Activated naive CD8-positive, alpha-beta T cell (primary cell): Measurements from ENCODE around the gene PRIM2.
"Not testable (repeated sequence)": the region's sequence is repeated elsewhere in the genome, so short reads cannot be mapped to it uniquely, and the experiment has no call there.

ENCODE experiments used
- H3K27ac Mint-ChIP-seq: one replicate; pipeline ENCODE4 v1.8.0; 2021; ENCODE audit warnings: mixed read lengths
- H3K27me3 Mint-ChIP-seq: one replicate; pipeline ENCODE4 v1.8.0; 2021; ENCODE audit warnings: mixed read lengths
- H3K36me3 Mint-ChIP-seq: one replicate; pipeline ENCODE4 v1.8.0; 2021; ENCODE audit warnings: mixed read lengths
- H3K4me1 Mint-ChIP-seq: one replicate; pipeline ENCODE4 v1.8.0; 2021; ENCODE audit warnings: low read depth, mixed read lengths
- H3K4me3 Mint-ChIP-seq: one replicate; pipeline ENCODE4 v1.8.0; 2021; ENCODE audit warnings: mild to moderate bottlenecking, mixed read lengths
- H3K9me3 Mint-ChIP-seq: one replicate; pipeline ENCODE4 v1.8.0; 2021; ENCODE audit warnings: low read depth, mixed read lengths

Gene PRIM2

DNA sequence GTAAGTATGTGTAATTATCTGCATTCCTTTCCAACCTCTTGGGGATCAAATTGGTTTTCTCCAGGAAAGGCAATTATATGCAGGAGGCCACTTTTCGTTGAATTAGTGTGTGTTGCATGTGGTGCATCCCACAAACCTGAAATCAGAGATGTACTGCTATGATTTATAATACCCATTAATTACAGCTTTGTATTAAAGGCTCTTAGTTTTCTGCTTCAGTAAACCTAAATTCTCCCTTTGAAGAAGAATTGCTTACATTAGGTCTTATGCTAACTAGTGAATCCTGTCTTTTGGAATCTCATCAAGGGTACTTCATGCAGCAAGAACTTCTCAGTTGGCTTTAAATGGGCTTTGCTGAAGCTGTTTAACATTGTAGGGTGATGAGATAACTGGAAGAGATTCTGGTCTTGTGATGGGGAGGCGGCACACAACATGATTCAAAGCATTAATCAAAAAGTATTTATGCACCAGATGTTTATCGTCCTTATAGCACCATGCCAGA lies 155.5 kb downstream of the PRIM2 start:
- not testable (repeated sequence) for H3K4me3 Mint-ChIP-seq, H3K36me3 Mint-ChIP-seq, H3K9me3 Mint-ChIP-seq, H3K4me1 Mint-ChIP-seq, H3K27ac Mint-ChIP-seq, H3K27me3 Mint-ChIP-seq

- not testable (repeated sequence) for H3K27me3 Mint-ChIP-seq, H3K4me3 Mint-ChIP-seq, H3K4me1 Mint-ChIP-seq, H3K36me3 Mint-ChIP-seq, H3K9me3 Mint-ChIP-seq, H3K27ac Mint-ChIP-seq
Measured at GRCh38 chr6:57474862-57475475, 157.5 kb downstream of the PRIM2 start.

- not testable (repeated sequence) for H3K36me3 Mint-ChIP-seq, H3K4me3 Mint-ChIP-seq, H3K4me1 Mint-ChIP-seq, H3K27ac Mint-ChIP-seq, H3K27me3 Mint-ChIP-seq, H3K9me3 Mint-ChIP-seq
Measured at GRCh38 chr6:57475656-57476055, 158.2 kb downstream of the PRIM2 start.

- H3K4me1 Mint-ChIP-seq, H3K4me3 Mint-ChIP-seq, H3K27me3 Mint-ChIP-seq, H3K27ac Mint-ChIP-seq, H3K9me3 Mint-ChIP-seq: not testable (repeated sequence)
- peaks cover 19% of the 10 kb centered on the region for H3K36me3 Mint-ChIP-seq
Measured at GRCh38 chr6:57480194-57480593, 162.8 kb downstream of the PRIM2 start.

DNA sequence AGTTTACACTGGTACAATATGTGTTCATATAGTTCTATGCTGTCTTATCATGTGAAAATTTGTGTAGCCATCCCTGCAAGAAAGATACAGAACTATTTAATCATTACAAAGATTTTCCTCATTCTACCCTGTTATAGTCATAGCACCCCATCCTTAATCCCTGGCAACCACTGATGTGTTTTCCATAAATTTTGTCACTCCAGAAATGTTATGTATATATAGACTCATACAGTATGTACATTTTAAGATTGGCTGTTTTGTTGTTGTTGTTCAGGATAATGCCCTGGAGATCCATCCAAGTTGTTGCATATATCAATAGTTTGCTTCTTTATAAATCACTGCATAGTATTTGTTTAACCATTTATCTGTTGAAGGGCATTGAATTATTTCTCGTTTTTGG lies 163.7 kb downstream of the PRIM2 start:
- peaks cover 20% of the 10 kb centered on the region for H3K36me3 Mint-ChIP-seq
- H3K4me1 Mint-ChIP-seq, result not testable (repeated sequence)

GRCh38 chr6:57482471-57482870 lies 165.0 kb downstream of the PRIM2 start:
- H3K4me3 Mint-ChIP-seq, H3K9me3 Mint-ChIP-seq, H3K27ac Mint-ChIP-seq, H3K4me1 Mint-ChIP-seq, H3K27me3 Mint-ChIP-seq: not testable (repeated sequence)
- H3K36me3 Mint-ChIP-seq, result peaks cover 22% of the 10 kb centered on the region

More for the DNA sequence above, 163.7 kb downstream of the PRIM2 start:
- H3K27me3 Mint-ChIP-seq, H3K9me3 Mint-ChIP-seq, H3K27ac Mint-ChIP-seq, H3K4me3 Mint-ChIP-seq: not testable (repeated sequence)

GRCh38 chr6:57486494-57487081 lies 169.2 kb downstream of the PRIM2 start:
- H3K9me3 Mint-ChIP-seq, H3K4me3 Mint-ChIP-seq, H3K27ac Mint-ChIP-seq, H3K27me3 Mint-ChIP-seq: not testable (repeated sequence)
- Mint-ChIP-seq H3K36me3 (peaks cover 16% of the 10 kb centered on the region), H3K4me1 (peaks cover 11% of the 10 kb centered on the region)

- H3K4me1 Mint-ChIP-seq, H3K27ac Mint-ChIP-seq, H3K9me3 Mint-ChIP-seq, H3K4me3 Mint-ChIP-seq, H3K36me3 Mint-ChIP-seq, H3K27me3 Mint-ChIP-seq: not testable (repeated sequence)
Measured at GRCh38 chr6:57488551-57488950, 171.1 kb downstream of the PRIM2 start.

DNA sequence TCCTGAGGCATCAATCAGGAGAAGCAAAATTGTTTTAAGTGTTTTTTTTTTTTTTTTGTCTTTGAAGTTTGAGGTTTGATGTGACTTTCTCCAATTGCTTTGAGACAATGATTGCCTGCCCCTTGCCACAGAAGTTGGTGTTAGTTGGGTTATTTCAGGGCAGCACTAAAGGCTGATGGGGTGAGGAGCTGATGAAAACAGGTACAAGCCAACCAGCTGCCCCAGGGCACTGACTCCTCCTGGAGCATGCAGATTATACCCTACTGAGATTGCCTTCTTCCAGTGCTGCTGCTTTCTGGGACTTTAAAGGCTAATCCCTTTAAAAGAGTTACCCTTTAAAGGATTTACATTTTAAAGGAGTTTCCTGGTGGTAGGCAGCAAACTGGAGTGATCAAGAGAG lies 172.5 kb downstream of the PRIM2 start:
- not testable (repeated sequence) for H3K9me3 Mint-ChIP-seq, H3K27ac Mint-ChIP-seq, H3K4me1 Mint-ChIP-seq, H3K27me3 Mint-ChIP-seq, H3K4me3 Mint-ChIP-seq
- peaks cover 14% of the 10 kb centered on the region for H3K36me3 Mint-ChIP-seq

GRCh38 chr6:57491795-57492194 lies 174.4 kb downstream of the PRIM2 start:
- not testable (repeated sequence) for H3K27me3 Mint-ChIP-seq, H3K9me3 Mint-ChIP-seq, H3K36me3 Mint-ChIP-seq, H3K27ac Mint-ChIP-seq, H3K4me1 Mint-ChIP-seq, H3K4me3 Mint-ChIP-seq

DNA sequence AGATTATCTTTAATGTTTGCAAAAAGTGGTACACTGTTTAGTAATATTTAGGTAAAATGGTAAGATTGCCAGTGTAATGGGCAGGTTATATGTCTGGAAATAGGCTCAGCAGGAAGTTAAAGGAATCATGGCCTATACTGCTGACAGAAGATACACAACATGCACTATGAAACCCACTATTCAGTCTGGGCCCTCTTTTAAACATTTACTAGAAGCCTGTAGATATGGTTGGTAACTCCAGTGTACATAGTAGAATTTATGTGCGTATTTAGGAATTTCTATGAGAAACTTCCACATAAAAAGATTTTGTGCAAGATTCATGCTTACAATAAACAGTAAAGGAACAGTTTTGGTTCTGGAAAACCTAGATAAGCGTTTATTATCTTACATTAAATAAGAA lies 178.8 kb downstream of the PRIM2 start:
- H3K27me3 Mint-ChIP-seq, H3K4me1 Mint-ChIP-seq, H3K9me3 Mint-ChIP-seq, H3K4me3 Mint-ChIP-seq, H3K27ac Mint-ChIP-seq: not testable (repeated sequence)
- H3K36me3 Mint-ChIP-seq, result peaks cover 15% of the 10 kb centered on the region

DNA sequence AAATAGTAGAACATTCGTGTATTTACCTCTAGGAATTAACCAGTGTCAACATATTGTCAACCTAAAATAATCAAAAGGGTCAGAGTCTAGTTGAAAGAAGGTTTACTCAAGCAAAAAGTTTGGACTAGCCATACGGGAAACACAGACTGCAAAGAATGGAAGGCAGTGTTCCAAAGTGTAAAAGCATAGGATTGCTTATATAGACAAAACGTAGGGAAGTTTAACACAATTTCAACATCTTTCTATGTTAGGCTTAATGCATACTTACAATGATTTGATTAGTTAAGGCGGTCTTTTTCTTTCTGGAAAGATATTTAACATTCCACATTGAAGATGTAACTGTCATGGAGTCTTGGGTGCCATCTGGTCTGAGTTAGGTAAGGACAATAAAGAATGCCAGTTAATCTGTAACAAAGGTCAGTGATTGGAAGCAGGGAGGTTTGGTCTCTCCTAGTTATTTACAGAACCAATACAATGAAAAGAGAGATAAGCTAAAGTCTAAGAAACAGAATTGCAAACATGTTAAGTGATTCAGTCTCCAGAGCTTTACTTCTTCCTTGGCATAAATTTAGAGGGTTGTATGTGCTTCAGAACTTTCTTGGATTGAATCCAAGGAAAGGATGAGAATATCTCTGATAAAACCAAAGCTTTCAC lies 183.1 kb downstream of the PRIM2 start:
- not testable (repeated sequence) for H3K4me1 Mint-ChIP-seq, H3K36me3 Mint-ChIP-seq, H3K27me3 Mint-ChIP-seq, H3K9me3 Mint-ChIP-seq, H3K27ac Mint-ChIP-seq, H3K4me3 Mint-ChIP-seq

- not testable (repeated sequence) for H3K27me3 Mint-ChIP-seq, H3K36me3 Mint-ChIP-seq, H3K4me3 Mint-ChIP-seq, H3K27ac Mint-ChIP-seq, H3K4me1 Mint-ChIP-seq, H3K9me3 Mint-ChIP-seq
Measured at GRCh38 chr6:57502387-57502786, 185.0 kb downstream of the PRIM2 start.

DNA sequence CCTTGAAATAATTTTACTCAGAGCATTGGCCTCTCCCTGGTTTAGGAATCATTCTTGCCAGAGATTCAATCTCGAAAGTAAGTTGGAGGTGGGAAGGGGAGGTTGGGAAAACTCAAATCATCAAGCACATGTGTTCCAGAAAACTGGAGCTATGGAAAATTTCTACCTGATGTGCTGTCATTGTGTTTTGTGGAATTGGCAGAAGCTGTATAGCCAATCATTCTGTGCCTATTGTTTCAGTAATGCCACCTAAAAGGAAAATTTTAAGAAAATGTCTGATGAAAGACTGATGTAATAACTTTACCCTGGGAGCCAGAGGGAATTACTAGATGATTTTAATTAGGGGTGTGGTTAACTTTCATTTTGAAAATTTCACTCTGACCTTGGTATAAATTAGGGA lies 187.8 kb downstream of the PRIM2 start:
- H3K4me3 Mint-ChIP-seq, H3K4me1 Mint-ChIP-seq, H3K27ac Mint-ChIP-seq, H3K36me3 Mint-ChIP-seq, H3K9me3 Mint-ChIP-seq, H3K27me3 Mint-ChIP-seq: not testable (repeated sequence)

- not testable (repeated sequence) for H3K4me1 Mint-ChIP-seq, H3K27me3 Mint-ChIP-seq, H3K27ac Mint-ChIP-seq, H3K9me3 Mint-ChIP-seq, H3K36me3 Mint-ChIP-seq, H3K4me3 Mint-ChIP-seq
Measured at GRCh38 chr6:57510390-57510789, 193.0 kb downstream of the PRIM2 start.

- H3K27ac Mint-ChIP-seq, H3K9me3 Mint-ChIP-seq: not testable (repeated sequence)
Measured at GRCh38 chr6:57515171-57515570, 197.7 kb downstream of the PRIM2 start.

More at GRCh38 chr6:57515171-57515570, 197.7 kb downstream of the PRIM2 start:
- H3K27me3 Mint-ChIP-seq, H3K4me1 Mint-ChIP-seq, H3K4me3 Mint-ChIP-seq, H3K36me3 Mint-ChIP-seq: not testable (repeated sequence)
